Effector CD8-positive, alpha-beta T cell (primary cell): ENCODE results near the gene ARHGAP22.

Experiments used
- DNase-seq: peaks from one replicate; lab custom pipeline; 2025; lab: John Stamatoyannopoulos, UW

The ARHGAP22 gene

DNA sequence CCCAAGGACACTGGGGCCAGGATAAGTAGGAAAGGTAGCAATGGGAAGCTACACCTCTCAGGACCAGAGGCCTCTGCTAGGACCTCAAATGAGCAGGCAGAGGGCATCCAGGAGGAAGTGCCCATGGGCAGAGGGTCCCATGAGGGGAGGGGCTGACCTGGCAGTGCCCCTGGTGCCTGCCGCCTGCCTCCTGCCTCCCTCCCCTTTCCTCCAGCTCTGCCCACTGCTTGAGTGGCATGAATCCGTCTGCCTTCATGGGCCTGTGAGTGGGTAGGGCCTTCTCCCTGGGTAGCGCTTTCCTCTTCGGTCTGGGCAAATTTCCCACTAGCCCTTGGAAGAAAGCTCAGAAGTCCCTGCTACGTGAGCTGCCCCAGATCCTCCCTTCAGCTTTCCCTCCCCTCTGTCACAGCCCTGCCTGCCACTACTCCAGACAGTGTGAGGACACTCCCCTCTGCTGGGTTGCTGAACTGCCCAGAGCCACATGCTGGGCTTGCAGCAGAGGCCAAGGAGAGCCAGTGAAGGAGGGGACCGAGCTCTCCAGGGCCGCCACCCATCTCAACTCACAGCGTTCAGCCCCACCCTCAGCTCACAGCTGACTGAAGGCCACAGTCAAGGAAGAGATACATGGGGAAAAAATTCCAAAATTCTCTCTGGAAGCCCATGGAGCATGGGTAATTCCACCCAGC lies 141.4 kb downstream of the ARHGAP22 start:
- DNase-seq, result no peak

GRCh38 chr10:48462482-48463020 lies 142.3 kb downstream of the ARHGAP22 start:
- no peak for DNase-seq

DNA sequence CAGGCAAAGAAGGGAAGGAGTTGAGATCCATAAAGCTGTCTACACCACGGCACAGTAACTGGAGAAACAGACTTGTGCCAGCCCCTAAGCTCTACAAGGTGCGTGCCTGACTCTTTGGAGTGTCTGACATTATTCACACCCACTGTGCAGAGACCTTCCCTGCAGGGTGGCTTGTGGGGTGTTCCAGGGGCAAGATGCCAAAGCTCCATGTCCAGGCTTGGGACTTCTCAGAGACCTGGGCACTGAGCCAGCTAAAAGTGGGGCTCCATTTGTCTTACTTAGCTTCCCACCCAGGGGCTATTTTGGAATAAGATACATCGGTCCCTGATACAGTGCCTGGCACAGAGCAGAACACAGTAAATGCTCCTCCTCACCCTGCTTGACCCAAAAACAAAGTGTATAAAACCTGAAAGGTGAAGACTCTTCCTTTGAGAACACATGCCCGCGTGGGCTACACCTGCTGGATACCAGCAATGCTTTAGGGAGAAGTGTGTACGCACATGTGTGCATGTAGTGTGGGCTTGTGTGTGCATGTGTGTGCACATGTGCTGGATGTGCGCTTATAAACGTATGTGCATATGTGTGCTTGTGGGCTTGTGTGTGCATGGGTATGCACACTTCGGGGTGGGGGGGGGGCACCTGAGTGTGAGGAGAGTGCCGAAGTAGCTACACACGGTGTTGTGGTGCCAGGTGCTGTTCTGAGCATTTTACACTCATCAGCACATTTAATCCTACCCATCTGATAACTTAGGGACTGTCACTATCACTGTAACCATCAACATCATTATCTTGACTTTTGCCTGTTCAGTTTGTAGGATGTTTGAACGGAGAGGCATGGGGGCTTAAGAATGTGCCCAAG lies 143.0 kb downstream of the ARHGAP22 start:
- DNase-seq, result no peak

DNA sequence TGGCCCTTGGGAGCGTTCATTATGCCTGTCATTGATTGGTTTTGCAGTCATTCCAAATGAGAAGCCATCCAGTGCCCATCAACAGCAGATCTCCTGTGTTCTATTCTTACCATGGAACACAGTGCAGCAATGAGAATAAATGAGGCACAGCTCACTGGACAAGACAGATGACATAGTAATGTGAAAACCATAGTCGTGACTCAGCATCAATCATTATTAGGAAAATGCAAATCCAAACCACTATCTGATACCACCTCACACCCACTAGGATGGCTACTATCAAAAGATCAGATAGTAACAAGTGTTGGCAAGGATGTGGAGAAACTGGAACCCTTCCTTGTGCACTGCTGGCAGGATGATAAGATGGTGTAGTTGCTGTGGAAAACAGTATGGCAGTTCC lies 144.7 kb downstream of the ARHGAP22 start:
- no peak for DNase-seq

DNA sequence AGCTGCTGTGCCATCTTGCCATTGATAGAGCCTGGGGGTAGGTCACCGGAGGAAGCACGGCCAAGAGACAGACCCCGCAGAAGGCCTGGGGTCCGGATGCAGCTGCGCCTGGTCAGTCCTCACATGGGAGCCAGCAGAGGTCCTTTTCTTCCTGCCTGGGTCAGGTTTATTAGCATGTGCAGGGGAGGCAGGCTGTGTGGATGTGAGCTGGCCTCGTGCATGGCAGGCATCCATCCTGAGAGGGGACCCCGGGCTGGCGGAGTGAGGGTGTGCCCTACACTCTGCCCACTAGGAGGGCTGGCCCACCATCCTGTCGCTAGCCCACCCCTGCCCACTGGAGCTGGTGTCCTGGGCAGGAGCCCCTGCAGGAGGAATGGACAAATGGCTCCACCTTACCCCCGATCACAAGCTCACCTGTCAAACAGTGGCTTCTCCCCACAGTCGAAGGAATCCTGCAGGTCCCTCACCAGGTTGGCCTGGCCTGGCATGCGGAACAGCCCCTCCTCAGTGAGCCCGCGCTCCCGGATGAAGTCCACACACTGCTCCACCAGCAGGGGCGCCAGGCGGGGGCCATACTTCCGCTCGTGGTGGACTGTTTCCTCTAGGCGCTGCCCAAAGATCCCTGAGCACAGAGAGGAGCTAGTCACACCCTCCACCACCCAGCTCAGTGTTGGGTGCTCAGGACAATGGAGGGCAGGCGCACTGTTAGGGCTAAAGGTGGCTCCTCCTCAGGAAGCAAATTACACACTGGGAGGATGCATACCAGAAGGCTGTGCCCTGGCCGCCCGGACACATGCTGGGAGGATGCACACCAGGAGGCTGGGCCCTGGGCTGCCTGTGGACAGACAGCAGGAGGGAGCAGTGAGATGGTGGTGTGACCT lies 145.4 kb downstream of the ARHGAP22 start:
- DNase-seq, result no peak

GRCh38 chr10:48458662-48459048 lies 146.2 kb downstream of the ARHGAP22 start:
- DNase-seq, result no peak

GRCh38 chr10:48457949-48458661 lies 146.8 kb downstream of the ARHGAP22 start:
- no peak for DNase-seq

DNA sequence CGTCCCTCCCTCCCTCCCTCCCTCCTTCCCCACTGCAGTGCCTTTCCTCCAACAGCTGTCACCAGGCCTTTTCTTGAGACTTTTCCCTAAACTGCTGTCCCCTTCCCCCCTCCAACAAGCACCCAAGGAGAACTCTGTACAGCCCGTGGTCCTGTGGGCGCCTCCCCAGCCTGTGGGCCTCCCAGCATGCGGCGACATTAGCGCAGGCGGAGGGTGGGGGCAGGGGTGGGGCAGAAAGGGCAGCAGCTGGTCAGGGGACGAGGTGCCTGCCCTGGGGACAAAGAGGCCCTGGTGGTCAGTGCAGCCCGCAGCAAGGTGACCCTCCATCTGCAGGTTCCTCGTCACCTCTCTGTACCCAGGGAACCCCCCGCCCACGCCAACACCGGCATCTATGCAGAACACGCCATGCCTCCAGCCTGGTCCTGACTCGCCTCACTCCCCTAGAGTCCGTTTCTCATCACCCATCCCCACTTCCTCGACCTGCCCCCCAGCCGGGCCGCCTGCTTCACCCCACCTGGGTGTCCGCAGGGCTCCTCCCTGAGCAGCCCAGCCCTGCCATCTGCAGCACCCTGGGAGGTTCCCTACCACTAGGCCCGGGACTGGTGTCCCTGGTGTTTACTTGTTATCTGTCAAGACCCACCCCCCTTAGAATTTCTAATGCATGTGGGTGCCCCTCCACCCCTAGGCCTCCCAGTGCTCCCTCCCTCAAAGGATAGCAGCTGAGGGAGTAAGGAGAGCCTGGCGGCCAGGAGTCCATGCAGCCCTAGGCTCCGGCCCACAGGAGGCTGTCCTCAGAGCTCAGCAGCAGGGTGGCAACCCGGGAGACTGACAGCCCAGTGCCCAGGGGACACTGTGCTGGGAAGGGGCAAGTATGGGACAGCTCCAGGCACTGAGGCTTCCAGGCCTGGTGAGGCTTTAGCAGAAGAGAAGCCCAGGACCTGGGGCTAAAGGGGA lies 147.8 kb downstream of the ARHGAP22 start:
- DNase-seq, result no peak

DNA sequence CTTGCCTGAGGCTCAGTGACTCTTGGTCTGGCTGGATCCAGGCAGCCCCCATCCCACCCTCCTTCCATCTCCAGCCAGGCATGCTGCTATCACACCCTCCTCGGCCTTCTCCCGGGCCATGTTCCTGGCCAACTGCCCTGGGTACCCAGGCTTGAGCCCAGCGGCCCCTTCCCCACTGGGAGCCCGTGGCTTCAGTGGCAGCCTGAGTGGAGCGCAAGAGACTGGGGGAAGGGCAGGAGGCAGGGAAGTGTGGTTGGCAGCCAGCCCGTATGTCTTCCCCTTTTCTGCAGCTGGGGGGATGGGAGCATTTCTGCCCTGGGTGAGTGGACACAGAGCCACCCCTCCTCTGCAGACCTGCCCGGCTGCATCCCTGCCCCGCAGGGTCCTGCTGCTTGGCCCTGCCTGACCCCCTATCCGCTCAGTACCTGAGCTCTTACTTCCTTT lies 148.5 kb downstream of the ARHGAP22 start:
- no peak for DNase-seq

- no peak for DNase-seq
Measured at GRCh38 chr10:48455392-48456151, 149.3 kb downstream of the ARHGAP22 start.

GRCh38 chr10:48455055-48455391 lies 149.8 kb downstream of the ARHGAP22 start:
- DNase-seq, result no peak

DNA sequence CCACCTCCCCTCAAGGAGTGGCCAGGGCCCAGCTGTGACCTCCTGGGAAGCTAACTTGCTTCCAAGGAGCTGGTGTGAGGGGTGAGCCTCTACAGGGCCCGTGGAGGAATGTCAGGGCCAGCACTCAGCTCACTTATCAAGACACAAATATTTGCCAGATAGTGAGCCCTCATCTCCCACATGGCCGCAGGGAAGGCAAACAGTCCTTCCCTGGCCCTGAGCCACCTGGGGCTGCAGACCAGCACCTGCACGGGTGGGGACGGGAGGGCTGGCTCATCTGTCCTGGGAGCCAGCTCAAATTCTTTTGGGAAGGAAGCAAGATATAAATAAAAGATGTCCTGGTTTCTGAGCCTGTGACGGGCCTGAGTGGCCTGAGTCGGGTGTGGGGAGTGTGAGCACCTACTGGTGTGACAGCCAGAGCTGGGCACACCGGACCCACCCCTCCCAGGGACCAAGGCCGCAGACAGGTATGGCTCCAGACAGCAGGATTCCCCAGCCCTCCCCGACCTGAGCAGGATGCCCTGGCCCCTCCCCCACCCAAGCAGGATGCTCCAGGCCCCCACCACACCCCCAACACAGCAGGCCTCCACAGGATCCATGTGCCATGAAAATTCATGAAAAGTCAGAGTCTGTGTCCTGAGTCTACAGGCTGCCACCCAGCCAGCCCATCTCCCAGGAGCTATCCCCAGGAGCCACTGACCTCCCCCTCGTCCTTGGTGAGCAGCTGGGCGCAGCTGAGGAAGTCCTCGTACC lies 150.4 kb downstream of the ARHGAP22 start:
- no peak for DNase-seq

DNA sequence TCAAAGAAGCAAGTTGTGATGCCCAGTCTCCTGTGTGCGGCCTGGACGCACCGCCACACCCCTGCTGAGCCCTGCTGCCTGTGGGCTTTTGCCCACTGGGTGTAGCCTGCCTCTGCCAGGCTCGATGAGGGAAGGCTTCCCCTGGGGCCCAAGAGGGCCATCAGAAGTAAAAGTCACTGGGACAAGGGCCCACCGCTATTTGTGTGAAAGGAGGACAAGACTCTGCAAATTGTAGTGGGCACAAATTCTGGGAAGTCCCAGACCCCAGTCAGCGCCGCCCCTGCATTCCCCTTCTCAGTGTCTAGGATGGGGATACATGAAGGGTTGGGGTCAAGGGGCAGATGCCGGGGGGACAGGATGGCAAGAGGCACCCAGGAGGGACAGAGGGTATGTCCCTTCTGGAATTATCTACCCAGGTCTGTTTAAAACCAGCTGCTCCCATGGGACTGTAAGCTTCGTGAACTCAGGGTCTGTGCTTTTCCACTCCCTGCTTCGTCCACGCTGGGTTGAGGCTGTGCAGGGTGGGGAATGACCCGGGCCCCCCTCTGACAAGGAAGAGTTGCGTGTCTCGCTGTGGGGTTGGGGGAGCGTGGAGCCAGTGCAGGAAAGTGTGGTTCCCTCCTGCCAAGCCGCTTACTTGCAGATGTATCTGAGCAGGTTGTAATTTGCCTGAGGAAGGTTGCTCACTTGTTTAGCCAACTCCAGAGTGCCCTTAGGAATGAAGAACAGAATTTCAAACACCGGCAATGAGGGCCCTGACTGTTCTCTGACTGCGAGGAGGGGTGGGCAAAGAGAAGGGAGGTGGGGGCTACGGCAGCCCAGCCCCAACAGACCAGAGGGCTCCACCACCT lies 151.2 kb downstream of the ARHGAP22 start:
- no peak for DNase-seq

DNA sequence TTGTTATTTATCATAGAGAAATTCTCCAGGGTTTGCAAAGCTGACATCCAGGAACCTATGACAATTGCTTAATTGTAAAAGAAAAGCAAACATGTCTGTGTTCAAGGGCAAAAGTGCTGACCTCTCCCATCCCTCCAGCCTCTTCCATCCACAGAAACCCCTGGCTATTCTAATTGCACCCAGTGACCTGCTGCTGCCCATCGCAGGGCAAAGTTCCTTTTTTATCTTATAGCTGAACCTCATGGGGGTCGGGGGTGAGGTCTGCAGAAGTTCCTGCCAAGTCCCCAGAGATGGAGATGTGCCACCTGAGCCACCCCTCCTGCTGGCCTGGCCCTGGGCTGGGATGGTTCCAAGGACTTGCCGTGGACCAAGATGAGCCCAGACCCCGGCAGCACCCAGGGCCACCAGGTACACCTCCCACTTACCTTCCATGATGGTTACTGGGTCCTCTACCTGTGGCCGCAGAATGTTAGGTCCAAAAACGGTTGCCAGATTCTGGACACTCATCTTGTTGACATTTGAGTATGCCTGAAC lies 151.9 kb downstream of the ARHGAP22 start:
- DNase-seq, result no peak

GRCh38 chr10:48451969-48452878 lies 152.6 kb downstream of the ARHGAP22 start:
- no peak for DNase-seq

DNA sequence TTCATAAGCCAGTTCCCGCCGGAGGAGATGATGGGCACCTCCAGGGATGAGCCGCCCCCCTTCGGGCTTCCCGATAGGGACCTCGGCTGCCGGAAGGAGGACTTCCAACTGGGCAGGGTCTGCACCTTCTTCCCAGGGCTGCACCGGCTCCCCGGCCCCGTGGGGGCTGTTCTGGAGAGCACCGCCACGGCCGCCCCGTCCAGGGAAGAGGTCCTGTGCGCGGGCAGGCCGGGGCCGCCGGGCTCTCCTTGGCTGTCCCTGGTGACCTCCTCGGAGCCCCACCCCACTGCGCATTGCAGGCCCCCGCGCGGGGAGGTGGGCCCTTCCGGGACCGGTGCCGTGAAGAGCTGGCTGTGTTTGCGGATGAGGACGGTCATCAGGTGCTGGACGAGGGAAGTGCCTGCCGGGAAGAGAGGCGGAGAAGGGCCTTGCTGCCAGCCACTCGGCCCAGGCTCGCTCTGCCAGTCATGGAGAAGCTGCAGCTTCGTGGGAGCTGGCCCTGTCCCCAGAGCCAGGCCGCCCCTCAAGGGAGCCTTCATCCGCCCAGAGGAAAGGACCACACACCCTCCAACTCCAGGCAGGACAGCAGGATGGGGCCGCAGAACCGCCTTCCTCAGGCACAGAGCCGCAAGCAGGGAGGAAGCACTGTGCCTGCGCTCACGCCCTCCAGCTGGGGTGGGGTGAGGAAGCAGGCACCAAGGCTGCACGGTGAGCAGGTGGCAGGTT lies 154.0 kb downstream of the ARHGAP22 start:
- no peak for DNase-seq
